Psoas muscle (tissue), 8 donors: Measurements from ENCODE around the gene ABCA13. TPM values are rescaled to one million over a fixed set of nuclear protein-coding genes. Genes with fewer than 3 reads are reported as not detected.

ENCODE experiments used
- ATAC-seq, 4 donors: fragments of 200-7000 bp; cut with Tn5 transposase; one replicate each; pipeline ENCODE4 v1.9.1; 2020; ENCODE audit warnings: moderate library complexity in 3 of 4, mild to moderate bottlenecking in 2 of 4
- DNase-seq, 2 donors: peaks; one replicate each; pipeline ENCODE4 v3.0.0-alpha.2; 2020
- H3K27ac ChIP-seq: fragments of 200-600 bp; one replicate; pipeline ENCODE4 v1.8.0; 2022
- H3K27me3 ChIP-seq, 3 donors: fragments of 200-600 bp in 1 of 3; one replicate each; pipeline versions ENCODE4 v1.6.1 to v1.8.0; 2013 to 2022; ENCODE audit warnings: low read length in 2 of 3, mild to moderate bottlenecking in 2 of 3, moderate library complexity in 1 of 3; ENCODE audit not compliant: insufficient read depth in 3 of 3
- H3K36me3 ChIP-seq, 2 donors: fragments of 200-600 bp in 1 of 2; one replicate each; pipeline versions ENCODE4 v1.6.1 to v1.8.0; 2013 to 2022; ENCODE audit warnings: low read depth in 1 of 2, mild to moderate bottlenecking in 1 of 2, moderate library complexity in 1 of 2; ENCODE audit not compliant: insufficient read depth in 1 of 2
- H3K4me1 ChIP-seq: fragments of 200-600 bp; one replicate; pipeline ENCODE4 v1.8.0; 2022
- H3K4me3 ChIP-seq: fragments of 200-600 bp; one replicate; pipeline ENCODE4 v1.8.0; 2022; ENCODE audit warnings: mild to moderate bottlenecking
- H3K9me3 ChIP-seq: fragments of 200-600 bp; one replicate; pipeline ENCODE4 v1.8.0; 2022
- WGBS, 3 donors: extraction: QIAGEN DNeasy Blood & Tissue Kit; methylation state at CpG; one replicate each; pipeline versions ENCODE4 v1.1.6 to v1.1.7; 2013; 5-methylcytosine and 5-hydroxymethylcytosine counted together
- intact Hi-C, 2 donors: fragments of 100-400 bp; cut with DNase I; formaldehyde crosslinking; loops; one replicate each; pipeline versions ENCODE4 v1.11.0 to v1.14.2; 2022
- polyA plus RNA-seq, 3 donors: library from polyadenylated mRNA; stranded (reverse); fragments of 200-250 nt; gene quantifications; one replicate each; pipeline ENCODE4 v1.2.3, GENCODE V29; 2013
- total RNA-seq, 4 donors: library from RNA; stranded (reverse); fragmentation: NEBNext Ultra II Directional in 2 of 4; extraction: Animal tissue kit (Norgen Biotek cat#: 25700) in 2 of 4; gene quantifications; one replicate each; pipeline versions ENCODE4 v1.2.1 to v1.2.4, GENCODE V29; 2021 to 2023
- TF ChIP-seq, protein P1 (sequence below): fragments of 200-600 bp; IDR thresholded peaks from one replicate; pipeline ENCODE4 v1.8.0; 2022; ENCODE audit warnings: antibody characterized with exemption
- donor health status: healthy with polysubstance abuse.
- donor health status: DM: no; HTN: no; CAD: no; lungs with moderate emphysema.
- donor health status: Bipolar disorder and iron deficiency.
- donor health status: healthy.
- donor health status: DM: yes; HTN: yes; CAD: no.
- donor health status: DM: no; HTN: no; CAD: no.
- donor health status: DM: no; HTN: no; CAD: no.
- donor health status: DM: yes; HTN: yes; CAD: no.

The ABCA13 gene
- total and polyA plus RNA-seq, 7 donors, result 0.06 to 0.12 (median 0.10) TPM; not detected in 4

DNA sequence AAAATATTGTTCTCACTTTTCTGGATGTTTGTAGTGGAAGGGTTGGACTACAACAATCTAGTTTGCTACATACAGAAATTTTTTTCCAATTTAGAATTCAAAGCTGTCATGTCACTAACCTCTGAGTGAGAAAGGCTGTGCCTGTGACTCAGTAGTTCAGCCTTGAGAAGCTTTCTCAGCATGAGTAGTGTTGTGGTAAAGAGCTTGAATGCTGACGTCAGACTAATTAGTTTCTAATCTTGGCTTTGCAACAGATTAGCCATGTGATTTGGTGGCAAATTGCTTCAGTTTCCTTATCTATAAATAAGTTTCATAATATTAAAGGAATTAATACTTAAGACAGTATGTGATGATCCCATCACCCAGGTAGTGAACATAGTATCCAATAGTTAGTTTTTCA is 83.8 kb downstream of the ABCA13 start:
- Histone ChIP-seq H3K27me3 (no peaks in the 10 kb centered on the region), H3K4me1 (no peaks in the 10 kb centered on the region), H3K9me3 (no peaks in the 10 kb centered on the region), H3K27ac (no peak overlapping the region), H3K4me3 (no peak overlapping the region), H3K36me3 (no peaks in the 10 kb centered on the region)
- ATAC-seq (no peak), DNase-seq (no peak)
- WGBS, 3 donors, result 39 to 64% (median 58%) methylated on average over 1 of the region's 1 CpG
- intact Hi-C loops, result no loop called here
- TF ChIP-seq, protein P1, sequence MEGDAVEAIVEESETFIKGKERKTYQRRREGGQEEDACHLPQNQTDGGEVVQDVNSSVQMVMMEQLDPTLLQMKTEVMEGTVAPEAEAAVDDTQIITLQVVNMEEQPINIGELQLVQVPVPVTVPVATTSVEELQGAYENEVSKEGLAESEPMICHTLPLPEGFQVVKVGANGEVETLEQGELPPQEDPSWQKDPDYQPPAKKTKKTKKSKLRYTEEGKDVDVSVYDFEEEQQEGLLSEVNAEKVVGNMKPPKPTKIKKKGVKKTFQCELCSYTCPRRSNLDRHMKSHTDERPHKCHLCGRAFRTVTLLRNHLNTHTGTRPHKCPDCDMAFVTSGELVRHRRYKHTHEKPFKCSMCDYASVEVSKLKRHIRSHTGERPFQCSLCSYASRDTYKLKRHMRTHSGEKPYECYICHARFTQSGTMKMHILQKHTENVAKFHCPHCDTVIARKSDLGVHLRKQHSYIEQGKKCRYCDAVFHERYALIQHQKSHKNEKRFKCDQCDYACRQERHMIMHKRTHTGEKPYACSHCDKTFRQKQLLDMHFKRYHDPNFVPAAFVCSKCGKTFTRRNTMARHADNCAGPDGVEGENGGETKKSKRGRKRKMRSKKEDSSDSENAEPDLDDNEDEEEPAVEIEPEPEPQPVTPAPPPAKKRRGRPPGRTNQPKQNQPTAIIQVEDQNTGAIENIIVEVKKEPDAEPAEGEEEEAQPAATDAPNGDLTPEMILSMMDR, result no peak

DNA sequence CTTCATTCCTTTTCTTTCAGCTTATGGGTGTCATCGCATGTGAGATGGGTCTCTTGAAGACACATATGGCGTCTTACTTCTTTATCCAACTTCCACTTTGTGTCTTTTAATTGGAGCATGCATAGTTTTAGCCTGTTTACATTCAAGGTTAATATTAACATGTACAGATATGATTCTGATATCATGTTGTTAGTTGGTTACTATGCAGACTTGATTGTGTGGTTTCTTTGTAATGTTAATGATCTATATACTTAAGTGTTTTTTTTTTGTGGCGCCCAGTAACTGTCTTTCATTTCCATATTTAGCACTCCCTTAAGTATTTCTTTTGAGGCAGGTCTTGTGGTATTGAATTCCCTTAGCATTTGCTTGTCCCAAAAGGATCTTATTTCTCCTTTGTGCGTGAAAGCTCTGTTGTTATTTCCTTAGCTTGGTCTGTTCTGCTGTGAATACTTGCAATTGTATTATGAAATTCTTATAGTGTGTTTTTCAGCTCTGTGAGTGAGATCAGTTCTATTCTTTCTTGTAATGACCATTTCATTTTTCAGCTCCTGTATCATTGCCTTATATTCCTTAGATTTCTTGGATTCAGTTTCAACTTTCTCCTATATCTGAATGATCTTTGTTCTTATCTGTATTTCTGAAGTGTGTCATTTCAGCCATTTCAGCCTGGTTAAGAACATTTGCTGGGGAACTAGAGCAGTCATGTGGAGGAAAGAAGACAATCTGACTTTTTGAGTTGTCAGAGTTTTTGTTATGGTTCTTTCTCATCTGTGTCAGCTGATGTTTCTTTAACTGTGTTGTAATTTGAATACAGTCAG is 88.4 kb downstream of the ABCA13 start:
- intact Hi-C loops, result no loop called here
- H3K4me3 ChIP-seq, result no peak overlapping the region
- WGBS, 3 donors, result 59 to 73% (median 64%) methylated on average over 4 of the region's 4 CpGs
- no peaks in the 10 kb centered on the region for H3K27me3 ChIP-seq
- TF ChIP-seq, protein P1, result no peak
- H3K4me1 ChIP-seq, result no peaks in the 10 kb centered on the region
- no peak for DNase-seq
- no peak overlapping the region for H3K27ac ChIP-seq
- no peak for ATAC-seq
- H3K36me3 ChIP-seq, result no peaks in the 10 kb centered on the region
- H3K9me3 ChIP-seq, result no peaks in the 10 kb centered on the region

GRCh38 chr7:48261696-48262095 is 90.4 kb downstream of the ABCA13 start:
- Histone ChIP-seq H3K9me3 (no peaks in the 10 kb centered on the region), H3K27me3 (no peaks in the 10 kb centered on the region), H3K27ac (no peak overlapping the region), H3K36me3 (no peaks in the 10 kb centered on the region), H3K4me3 (no peak overlapping the region), H3K4me1 (no peaks in the 10 kb centered on the region)
- TF ChIP-seq, protein P1, result no peak
- intact Hi-C loops, result no loop called here
- WGBS, 3 donors, result 83 to 93% (median 86%) methylated on average over 2 of the region's 2 CpGs
- ATAC-seq (no peak), DNase-seq (no peak)

GRCh38 chr7:48262606-48263310 is 91.5 kb downstream of the ABCA13 start:
- DNase-seq (no peak), ATAC-seq (no peak)
- H3K27me3 ChIP-seq, result no peaks in the 10 kb centered on the region
- 72 to 80% (median 79%) methylated on average over 1 of the region's 1 CpG for WGBS, 3 donors
- no peak overlapping the region for H3K27ac ChIP-seq
- TF ChIP-seq, protein P1, result no peak
- no peaks in the 10 kb centered on the region for H3K9me3 ChIP-seq
- H3K4me1 ChIP-seq, result no peaks in the 10 kb centered on the region
- no peaks in the 10 kb centered on the region for H3K36me3 ChIP-seq
- no peak overlapping the region for H3K4me3 ChIP-seq
- intact Hi-C loops, result no loop called here
